Measurements from ENCODE around the gene PPP1R3G.
"Not testable (repeated sequence)": the region's sequence is repeated elsewhere in the genome, so short reads cannot be mapped to it uniquely, and the experiment has no call there.

PPP1R3G gene

DNA sequence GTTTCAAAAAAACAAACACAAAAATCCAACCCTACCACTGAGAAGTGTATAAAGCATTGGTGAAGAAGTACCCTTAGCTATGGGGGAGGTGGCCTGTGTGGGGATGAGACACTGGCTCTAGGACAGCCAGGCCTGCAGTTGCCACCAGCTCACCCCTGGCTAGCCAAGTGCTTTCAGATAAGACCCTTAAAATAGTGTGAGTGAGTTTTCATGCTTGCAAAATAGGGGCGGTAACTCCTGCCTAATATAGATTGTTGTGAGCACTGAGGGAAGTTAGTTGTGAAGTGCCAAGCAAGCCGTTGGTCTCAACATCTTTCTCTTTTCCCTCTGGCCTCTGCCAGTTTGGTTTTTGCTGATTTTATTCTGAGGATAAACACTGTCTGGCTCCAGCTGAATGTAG lies 11.3 kb downstream of the PPP1R3G start:
- peak; percentile 68 for DNase-seq

DNA sequence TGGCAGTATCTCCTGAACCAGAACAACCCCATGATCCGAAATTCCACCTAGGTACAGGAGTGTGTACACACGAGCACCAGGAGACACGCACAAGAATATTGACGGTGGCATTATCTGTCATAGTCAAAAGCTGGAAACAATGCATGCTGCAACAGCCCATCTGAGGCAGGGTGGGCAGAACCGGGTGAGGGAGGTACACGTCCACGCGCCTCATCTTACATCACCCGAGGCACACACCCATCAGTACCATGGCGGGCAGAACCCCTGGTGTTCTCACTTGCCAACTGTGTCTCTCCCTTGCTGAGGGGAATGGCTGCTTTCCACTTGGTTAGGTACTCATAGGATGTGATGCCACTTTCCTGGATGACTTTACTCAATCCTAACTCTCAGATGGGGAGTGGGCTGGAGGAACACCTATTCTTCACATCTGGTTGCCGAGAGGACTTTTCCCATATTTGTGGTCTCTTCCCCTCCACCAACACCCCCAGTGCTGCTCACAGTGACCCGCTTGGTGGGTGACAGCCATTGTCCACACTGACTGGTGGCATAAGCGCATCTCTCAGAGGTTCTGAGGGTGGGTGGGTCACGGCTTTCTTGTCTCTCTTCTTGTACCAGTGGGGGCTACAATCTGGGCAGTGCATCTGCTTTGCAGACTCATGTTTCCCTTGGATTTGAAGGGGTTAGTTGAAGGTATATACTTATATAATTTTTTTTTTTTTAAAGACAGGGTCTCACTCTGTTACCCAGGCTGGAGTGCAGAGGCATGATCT lies 13.5 kb downstream of the PPP1R3G start:
- no peak for DNase-seq

DNA sequence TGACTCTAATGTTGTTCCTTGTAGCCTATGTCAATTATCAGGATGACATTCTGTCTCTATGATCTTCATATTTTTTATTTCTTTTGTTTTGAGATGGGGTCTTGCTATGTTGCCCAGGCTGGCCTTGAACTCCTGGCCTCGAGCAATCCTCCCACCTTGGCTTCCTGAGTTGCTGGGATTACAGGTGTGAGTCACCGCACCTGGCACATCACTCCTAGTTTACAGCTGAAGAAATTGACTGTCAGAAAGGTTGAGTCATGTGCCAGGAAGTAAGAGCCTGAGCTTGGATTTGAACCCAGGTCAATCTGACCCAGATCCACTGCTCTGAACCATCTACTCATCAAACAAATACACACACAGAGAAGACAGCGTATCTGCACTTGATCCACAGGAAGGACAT lies 14.4 kb downstream of the PPP1R3G start:
- DNase-seq = no peak

DNA sequence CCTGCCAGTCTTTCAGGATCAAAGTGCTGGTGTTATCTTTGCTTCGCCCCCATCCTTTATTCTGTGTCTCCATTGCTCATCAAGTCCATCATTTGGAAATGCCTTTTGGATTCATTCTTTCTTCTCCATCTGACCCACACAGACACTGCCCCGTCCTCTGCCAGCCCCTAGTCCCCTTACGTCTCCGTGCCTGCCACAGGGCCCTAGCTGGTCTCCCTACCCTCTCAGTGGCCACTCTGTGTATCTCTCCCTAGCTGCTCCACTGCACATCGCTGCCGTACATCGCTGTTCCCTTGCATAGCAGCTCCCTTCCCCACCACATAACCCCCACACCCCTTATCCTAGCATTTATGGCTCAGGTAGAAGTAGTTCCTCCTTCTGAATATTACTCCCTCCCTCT lies 15.7 kb downstream of the PPP1R3G start:
- no peak for DNase-seq

GRCh38 chr6:5102267-5102970 lies 17.3 kb downstream of the PPP1R3G start:
- DNase-seq = no peak

DNA sequence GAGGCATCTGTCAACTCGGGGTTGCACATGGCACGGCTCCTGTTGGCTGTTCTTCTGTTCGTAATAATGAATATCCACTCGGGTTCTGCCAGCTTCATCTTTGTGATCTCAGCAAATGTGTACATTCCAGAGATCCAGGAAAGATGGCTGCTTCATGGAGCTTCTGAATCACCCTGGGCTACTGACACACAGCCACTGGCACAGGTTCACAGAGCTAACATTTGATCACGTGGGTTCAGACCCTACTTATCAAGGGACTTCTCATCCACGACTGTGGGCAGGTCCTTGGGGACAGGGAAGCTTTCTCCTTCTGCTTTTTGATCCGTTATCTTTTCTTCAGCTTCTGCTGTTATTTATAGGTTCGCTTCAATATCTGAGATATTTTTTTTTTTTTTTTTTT lies 18.1 kb downstream of the PPP1R3G start:
- DNase-seq = no peak

DNA sequence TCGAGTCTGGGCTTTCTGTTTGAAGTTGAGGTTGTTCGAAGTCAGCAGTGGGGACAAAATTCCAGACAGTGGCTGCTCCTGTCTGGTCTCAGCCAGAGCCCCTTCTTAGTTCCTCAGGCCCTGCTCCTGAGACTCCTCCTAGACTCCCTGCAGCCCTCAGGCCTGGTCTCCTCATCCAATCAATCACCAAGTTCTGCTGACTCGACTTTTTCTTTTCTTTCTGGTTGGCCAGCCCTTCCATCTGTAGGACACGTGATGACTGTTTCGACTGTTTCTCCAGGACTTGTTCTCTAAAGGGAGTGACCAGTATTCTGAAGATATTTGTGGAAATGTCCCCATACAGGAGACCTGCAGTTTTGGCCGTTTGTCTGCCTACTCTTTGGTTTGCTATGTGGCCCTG lies 19.5 kb downstream of the PPP1R3G start:
- no peak for DNase-seq

GRCh38 chr6:5105146-5105545 lies 20.0 kb downstream of the PPP1R3G start:
- DNase-seq = no peak

- DNase-seq = no peak
Observed at GRCh38 chr6:5107341-5107740, 22.2 kb downstream of the PPP1R3G start.

- DNase-seq = no peak
Observed at GRCh38 chr6:5108068-5108467, 22.9 kb downstream of the PPP1R3G start.

DNA sequence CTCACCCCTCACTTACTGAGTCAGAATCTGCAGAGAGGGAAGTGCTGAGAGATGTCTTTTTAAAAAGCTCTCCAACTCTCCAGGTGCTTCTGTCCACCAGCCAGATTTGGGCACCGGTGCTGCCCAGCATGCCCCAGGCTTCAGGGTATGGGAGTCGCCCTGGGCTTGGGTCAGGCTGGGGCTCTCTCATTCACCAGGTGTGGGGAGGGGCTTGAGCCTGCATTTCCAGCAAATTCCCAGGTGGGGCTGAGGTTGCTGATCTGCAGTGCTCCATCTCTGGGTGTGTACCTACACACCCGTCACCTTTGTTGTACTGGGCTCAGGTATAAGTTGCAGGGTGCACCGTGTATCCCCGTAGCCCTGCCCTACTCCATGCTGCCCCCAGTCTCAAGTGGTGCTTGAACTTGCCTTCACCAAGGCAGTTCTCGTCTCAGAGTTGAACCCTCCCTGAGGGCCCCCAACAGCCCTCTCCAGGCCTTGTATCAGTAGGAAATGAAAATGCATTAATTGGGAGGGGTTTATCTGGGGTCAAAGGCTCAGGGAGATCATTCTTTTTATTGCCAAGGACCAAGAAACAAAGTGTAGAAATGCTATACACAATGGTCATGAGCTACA lies 23.5 kb downstream of the PPP1R3G start:
- DNase-seq = no peak

DNA sequence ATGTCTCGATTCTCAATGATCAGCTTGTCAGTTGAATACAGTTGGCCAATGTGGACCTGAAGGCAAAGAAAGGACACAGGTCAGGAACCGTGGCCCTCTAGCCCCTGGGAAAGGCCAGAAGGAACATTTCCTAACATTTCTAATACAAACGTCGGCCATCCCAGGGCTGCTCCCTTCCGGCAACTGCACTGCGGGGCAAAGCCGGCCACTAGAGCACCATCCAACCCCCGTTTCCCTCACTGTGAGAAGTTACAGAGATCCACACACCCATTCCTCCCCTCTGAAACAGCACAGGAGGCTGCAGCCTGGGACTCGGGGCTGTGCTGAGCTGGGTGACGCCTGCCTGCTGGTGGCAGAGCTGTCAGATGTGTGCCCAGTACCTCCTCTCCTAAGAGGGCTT lies 24.3 kb downstream of the PPP1R3G start:
- DNase-seq = no peak

GRCh38 chr6:5110246-5110645 lies 25.1 kb downstream of the PPP1R3G start:
- DNase-seq = no peak

DNA sequence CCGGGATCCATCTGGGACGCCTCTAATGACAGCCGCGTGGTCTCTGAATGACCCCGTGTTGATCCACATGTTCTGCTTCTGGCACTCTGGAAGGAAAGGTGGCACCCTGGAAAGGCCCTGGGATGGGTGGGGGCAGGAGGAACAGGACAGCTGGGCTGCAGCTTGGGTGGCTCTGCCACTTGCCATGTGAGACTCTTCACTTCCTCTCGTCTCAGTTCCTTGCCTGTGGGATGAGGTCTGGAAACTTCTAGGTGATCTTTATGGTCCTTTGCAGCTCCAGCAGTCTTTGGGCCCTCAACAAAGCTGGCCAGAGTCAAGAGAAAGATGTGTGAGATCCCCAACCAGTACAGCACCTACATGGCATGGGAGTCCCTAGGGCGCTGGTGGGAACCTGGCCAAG lies 26.5 kb downstream of the PPP1R3G start:
- DNase-seq = no peak

- no peak for DNase-seq
Observed at GRCh38 chr6:5112066-5112799, 27.1 kb downstream of the PPP1R3G start.

DNA sequence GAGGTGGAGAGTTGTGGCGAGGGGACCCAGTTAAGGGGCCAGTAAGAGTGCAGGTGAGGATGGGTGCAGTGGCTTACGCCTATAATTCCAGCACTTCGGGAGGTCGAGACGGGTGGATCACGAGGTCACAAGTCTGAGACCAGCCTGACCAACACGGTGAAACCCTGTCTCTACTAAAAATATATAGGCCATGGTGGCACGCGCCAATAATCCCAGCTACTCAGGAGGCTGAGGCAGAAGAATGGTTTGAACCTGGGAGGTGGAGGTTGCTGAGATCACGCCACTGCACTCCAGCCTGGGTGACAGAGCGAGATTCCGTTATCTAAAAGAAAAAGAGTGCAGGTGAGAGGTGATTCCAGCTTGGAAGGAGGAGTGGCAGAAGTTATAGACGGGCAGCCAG lies 28.0 kb downstream of the PPP1R3G start:
- no peak for DNase-seq

GRCh38 chr6:5115168-5115567 lies 30.0 kb downstream of the PPP1R3G start:
- DNase-seq = no peak

GRCh38 chr6:5116243-5116991 lies 31.3 kb downstream of the PPP1R3G start:
- no peak for DNase-seq

GRCh38 chr6:5119090-5119951 lies 34.2 kb downstream of the PPP1R3G start:
- no peak for DNase-seq

GRCh38 chr6:5120011-5120410 lies 34.9 kb downstream of the PPP1R3G start:
- DNase-seq = no peak

DNA sequence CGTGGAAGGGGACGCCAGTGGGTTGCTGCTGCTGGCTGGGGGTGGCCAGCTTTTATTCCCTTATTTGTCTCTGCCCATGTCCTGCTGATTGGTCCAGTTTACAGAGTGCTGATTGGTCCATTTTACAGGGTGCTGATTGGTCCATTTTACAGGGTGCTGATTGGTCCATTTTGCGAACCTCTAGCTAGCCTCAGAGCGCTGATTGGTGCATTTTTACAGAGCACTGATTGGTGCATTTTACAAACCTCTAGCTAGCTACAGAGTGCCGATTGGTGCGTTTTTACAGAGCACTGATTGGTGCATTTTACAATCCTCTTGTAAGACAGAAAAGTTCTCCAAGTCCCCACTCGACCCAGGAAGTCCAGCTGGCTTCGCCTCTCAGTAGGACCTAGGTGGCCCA lies 35.4 kb downstream of the PPP1R3G start:
- not testable (repeated sequence) for DNase-seq

DNA sequence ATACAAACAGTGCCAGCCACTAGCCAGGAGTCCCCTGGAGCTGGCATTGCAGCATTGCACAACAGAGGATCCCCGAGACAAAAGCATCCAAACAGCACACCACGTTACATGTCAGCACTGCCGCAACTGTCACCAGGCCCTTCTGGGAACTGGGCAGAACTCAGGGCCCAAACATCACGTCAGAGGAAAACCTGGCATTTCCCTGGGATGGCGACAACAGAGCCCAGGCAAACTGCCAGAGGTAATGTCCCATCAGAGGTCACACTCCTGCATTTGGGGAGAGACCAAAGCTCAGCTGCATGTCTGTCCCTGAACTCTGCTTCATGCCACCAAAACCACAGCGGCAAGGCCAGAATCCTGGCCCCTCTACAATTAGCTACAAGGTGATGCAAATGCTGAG lies 36.3 kb downstream of the PPP1R3G start:
- DNase-seq = no peak

Measured in hematopoietic multipotent progenitor cell treated with erythropoietin and hydrocortisone succinate and interleukin-3 and kit ligand, for 8 days (in vitro differentiated cells).